ENCODE measurements around the gene TESK2. TPM values are rescaled to one million over a fixed set of nuclear protein-coding genes. Genes with fewer than 3 reads are reported as not detected.

The TESK2 gene
- total RNA-seq, 2 experiments from 2014 or later: 4.9 to 6.6 TPM

- ChIA-PET CTCF (ENCODE audit: unreplicated experiment) (no interaction called here), POLR2A (no interaction called here)
- Histone ChIP-seq H3K27ac (ENCODE audit: low read depth, low read length, poor library complexity, severe bottlenecking) (no peak overlapping the region), H2AFZ (ENCODE audit: low read length) (no peak overlapping the region), H3K79me2 (ENCODE audit: insufficient read depth, low read depth, low read length) (no peaks in the 10 kb centered on the region), H3K36me3 (ENCODE audit: insufficient read depth, low read length) (0 out of 2 replicates have a peak, but pooled peaks cover 3% of the 10 kb centered on the region), H3K4me3 (ENCODE audit: low read depth, low read length, poor library complexity, severe bottlenecking) (no peak overlapping the region), H4K20me1 (ENCODE audit: insufficient read depth, low read length) (no peaks in the 10 kb centered on the region), H3K9me3 (ENCODE audit: low read length) (no peaks in the 10 kb centered on the region), H3K4me2 (ENCODE audit: low read length) (no peak overlapping the region), H3K9me2 (ENCODE audit: insufficient read depth, low read length) (no peaks in the 10 kb centered on the region), H3K4me1 (ENCODE audit: insufficient read depth, low read length, poor library complexity, severe bottlenecking) (no peaks in the 10 kb centered on the region)
- BruUV-seq (replicated peaks): no TSS peak
- intact Hi-C loops (cut with micrococcal nuclease; ENCODE audit: unreplicated experiment): no loop called here
- DNase-seq (ENCODE audit: low spot score): no peak
- TF ChIP-seq CTCF (conservative IDR thresholded peaks at IDR 0.05; ENCODE audit: low read length) (no peak), EZH2phosphoT487 (IDR thresholded peaks at IDR 0.05; ENCODE audit: borderline replicate concordance, low read depth, low read length) (no peak)
Measured at GRCh38 chr1:45448357-45448756, 42.6 kb downstream of the TESK2 start.

- Histone ChIP-seq H3K4me1 (ENCODE audit: insufficient read depth, low read length, poor library complexity, severe bottlenecking) (no peaks in the 10 kb centered on the region), H4K20me1 (ENCODE audit: insufficient read depth, low read length) (no peaks in the 10 kb centered on the region), H3K36me3 (ENCODE audit: insufficient read depth, low read length) (no peaks in the 10 kb centered on the region), H3K9me3 (ENCODE audit: low read length) (no peaks in the 10 kb centered on the region), H3K27ac (ENCODE audit: low read depth, low read length, poor library complexity, severe bottlenecking) (no peak overlapping the region), H3K9me2 (ENCODE audit: insufficient read depth, low read length) (no peaks in the 10 kb centered on the region), H3K4me2 (ENCODE audit: low read length) (no peak overlapping the region), H3K79me2 (ENCODE audit: insufficient read depth, low read depth, low read length) (no peaks in the 10 kb centered on the region), H2AFZ (ENCODE audit: low read length) (no peak overlapping the region), H3K4me3 (ENCODE audit: low read depth, low read length, poor library complexity, severe bottlenecking) (no peak overlapping the region)
- ChIA-PET CTCF (ENCODE audit: unreplicated experiment) (no interaction called here), POLR2A (interaction anchor here (0.6 to 1.3 kb wide), 4 partner anchors 10 to 72 kb away, joined by 3 to 8 read pairs (median 3); no protein-coding TSS in a partner anchor)
- no peak for DNase-seq (ENCODE audit: low spot score)
- intact Hi-C loops (cut with micrococcal nuclease; ENCODE audit: unreplicated experiment): no loop called here
- BruUV-seq (replicated peaks): no TSS peak
- no peak for TF ChIP-seq CTCF (conservative IDR thresholded peaks at IDR 0.05; ENCODE audit: low read length)
- no peak for TF ChIP-seq EZH2phosphoT487 (IDR thresholded peaks at IDR 0.05; ENCODE audit: borderline replicate concordance, low read depth, low read length)
Measured at GRCh38 chr1:45446950-45447672, 43.9 kb downstream of the TESK2 start.

- Histone ChIP-seq H3K36me3 (ENCODE audit: insufficient read depth, low read length) (no peaks in the 10 kb centered on the region), H3K4me3 (ENCODE audit: low read depth, low read length, poor library complexity, severe bottlenecking) (no peak overlapping the region), H3K27ac (ENCODE audit: low read depth, low read length, poor library complexity, severe bottlenecking) (no peak overlapping the region), H3K4me1 (ENCODE audit: insufficient read depth, low read length, poor library complexity, severe bottlenecking) (no peaks in the 10 kb centered on the region), H4K20me1 (ENCODE audit: insufficient read depth, low read length) (no peaks in the 10 kb centered on the region), H3K4me2 (ENCODE audit: low read length) (no peak overlapping the region), H3K79me2 (ENCODE audit: insufficient read depth, low read depth, low read length) (no peaks in the 10 kb centered on the region), H3K9me3 (ENCODE audit: low read length) (no peaks in the 10 kb centered on the region), H3K9me2 (ENCODE audit: insufficient read depth, low read length) (no peaks in the 10 kb centered on the region), H2AFZ (ENCODE audit: low read length) (no peak overlapping the region)
- ChIA-PET CTCF (ENCODE audit: unreplicated experiment) (no interaction called here), POLR2A (interaction anchor here (0.6 to 1.3 kb wide), 8 partner anchors 8 to 104 kb away, joined by 3 to 8 read pairs (median 3); partner anchors contain the start of gene AKR1A1)
- TF ChIP-seq EZH2phosphoT487 (IDR thresholded peaks at IDR 0.05; ENCODE audit: borderline replicate concordance, low read depth, low read length) (no peak), CTCF (conservative IDR thresholded peaks at IDR 0.05; ENCODE audit: low read length) (no peak)
- intact Hi-C loops (cut with micrococcal nuclease; ENCODE audit: unreplicated experiment): no loop called here
- BruUV-seq (replicated peaks): no TSS peak
- no peak for DNase-seq (ENCODE audit: low spot score)
Measured at GRCh38 chr1:45446530-45446929, 44.4 kb downstream of the TESK2 start.

Data from OCI-LY7 (cell line).